ENCODE measurements around the gene C1QTNF1.
A peak's percentile ranks its signal among the peaks of the same experiment; 100 is the strongest.

The C1QTNF1 gene

GRCh38 chr17:79036181-79036580 lies 12.2 kb downstream of the C1QTNF1 start:
- Histone ChIP-seq H3K9me3 (ENCODE audit: control insufficient read depth in 2 of 2, low read length in 2 of 2) (no peaks in the 10 kb centered on the region), H3K27ac (ENCODE audit: low read length) (no peak overlapping the region), H3K36me3 (ENCODE audit: control insufficient read depth in 2 of 2, insufficient read depth in 2 of 2, low read length in 2 of 2) (no peaks in the 10 kb centered on the region), H3K9ac (ENCODE audit: low read length in 2 of 2) (no peak overlapping the region), H3K4me1 (ENCODE audit: control insufficient read depth, insufficient read depth, low read length) (peaks cover 28% of the 10 kb centered on the region), H3K27me3 (ENCODE audit: control insufficient read depth in 1 of 2, insufficient read depth in 2 of 2, low read length in 2 of 2) (no peaks in the 10 kb centered on the region), H3K4me3 (ENCODE audit: low read length in 2 of 2) (no peak overlapping the region)

GRCh38 chr17:79036596-79036995 lies 12.6 kb downstream of the C1QTNF1 start:
- Histone ChIP-seq H3K27ac (ENCODE audit: low read length) (no peak overlapping the region), H3K36me3 (ENCODE audit: control insufficient read depth in 2 of 2, insufficient read depth in 2 of 2, low read length in 2 of 2) (no peaks in the 10 kb centered on the region), H3K4me1 (ENCODE audit: control insufficient read depth, insufficient read depth, low read length) (peaks cover 28% of the 10 kb centered on the region), H3K4me3 (ENCODE audit: low read length in 2 of 2) (no peak overlapping the region), H3K9ac (ENCODE audit: low read length in 2 of 2) (no peak overlapping the region), H3K27me3 (ENCODE audit: control insufficient read depth in 1 of 2, insufficient read depth in 2 of 2, low read length in 2 of 2) (no peaks in the 10 kb centered on the region), H3K9me3 (ENCODE audit: control insufficient read depth in 2 of 2, low read length in 2 of 2) (no peaks in the 10 kb centered on the region)

GRCh38 chr17:79038545-79039135 lies 14.7 kb downstream of the C1QTNF1 start:
- H3K9ac ChIP-seq (ENCODE audit: low read length in 2 of 2) = no peak overlapping the region
- H3K36me3 ChIP-seq (ENCODE audit: control insufficient read depth in 2 of 2, insufficient read depth in 2 of 2, low read length in 2 of 2) = no peaks in the 10 kb centered on the region
- H3K4me1 ChIP-seq (ENCODE audit: control insufficient read depth, insufficient read depth, low read length) = peaks cover 19% of the 10 kb centered on the region
- no peak overlapping the region for H3K4me3 ChIP-seq (ENCODE audit: low read length in 2 of 2)
- H3K27me3 ChIP-seq (ENCODE audit: control insufficient read depth in 1 of 2, insufficient read depth in 2 of 2, low read length in 2 of 2) = no peaks in the 10 kb centered on the region
- H3K27ac ChIP-seq (ENCODE audit: low read length) = no peak overlapping the region
- H3K9me3 ChIP-seq (ENCODE audit: control insufficient read depth in 2 of 2, low read length in 2 of 2) = no peaks in the 10 kb centered on the region

- no peak overlapping the region for H3K27ac ChIP-seq (ENCODE audit: low read length)
Measured at GRCh38 chr17:79039171-79039570, 15.2 kb downstream of the C1QTNF1 start.

GRCh38 chr17:79039886-79040285 lies 15.9 kb downstream of the C1QTNF1 start:
- Histone ChIP-seq H3K27me3 (ENCODE audit: control insufficient read depth in 1 of 2, insufficient read depth in 2 of 2, low read length in 2 of 2) (no peaks in the 10 kb centered on the region), H3K27ac (ENCODE audit: low read length) (no peak overlapping the region), H3K4me3 (ENCODE audit: low read length in 2 of 2) (no peak overlapping the region), H3K36me3 (ENCODE audit: control insufficient read depth in 2 of 2, insufficient read depth in 2 of 2, low read length in 2 of 2) (peaks cover 0 to 5% of the 10 kb centered on the region in 2 donors), H3K4me1 (ENCODE audit: control insufficient read depth, insufficient read depth, low read length) (peaks cover 11% of the 10 kb centered on the region), H3K9me3 (ENCODE audit: control insufficient read depth in 2 of 2, low read length in 2 of 2) (no peaks in the 10 kb centered on the region), H3K9ac (ENCODE audit: low read length in 2 of 2) (no peak overlapping the region)

More at GRCh38 chr17:79039171-79039570, 15.2 kb downstream of the C1QTNF1 start:
- H3K4me1 ChIP-seq (ENCODE audit: control insufficient read depth, insufficient read depth, low read length) = peaks cover 15% of the 10 kb centered on the region
- no peak overlapping the region for H3K9ac ChIP-seq (ENCODE audit: low read length in 2 of 2)
- no peaks in the 10 kb centered on the region for H3K9me3 ChIP-seq (ENCODE audit: control insufficient read depth in 2 of 2, low read length in 2 of 2)
- H3K36me3 ChIP-seq (ENCODE audit: control insufficient read depth in 2 of 2, insufficient read depth in 2 of 2, low read length in 2 of 2) = no peaks in the 10 kb centered on the region
- H3K27me3 ChIP-seq (ENCODE audit: control insufficient read depth in 1 of 2, insufficient read depth in 2 of 2, low read length in 2 of 2) = no peaks in the 10 kb centered on the region
- H3K4me3 ChIP-seq (ENCODE audit: low read length in 2 of 2) = no peak overlapping the region

GRCh38 chr17:79041041-79041570 lies 17.1 kb downstream of the C1QTNF1 start:
- Histone ChIP-seq H3K36me3 (ENCODE audit: control insufficient read depth in 2 of 2, insufficient read depth in 2 of 2, low read length in 2 of 2) (peaks cover 0 to 5% of the 10 kb centered on the region in 2 donors), H3K27ac (ENCODE audit: low read length) (no peak overlapping the region), H3K27me3 (ENCODE audit: control insufficient read depth in 1 of 2, insufficient read depth in 2 of 2, low read length in 2 of 2) (no peaks in the 10 kb centered on the region), H3K9ac (ENCODE audit: low read length in 2 of 2) (no peak overlapping the region), H3K9me3 (ENCODE audit: control insufficient read depth in 2 of 2, low read length in 2 of 2) (no peaks in the 10 kb centered on the region), H3K4me3 (ENCODE audit: low read length in 2 of 2) (no peak overlapping the region), H3K4me1 (ENCODE audit: control insufficient read depth, insufficient read depth, low read length) (peaks cover 15% of the 10 kb centered on the region)

- H3K27ac ChIP-seq (ENCODE audit: low read length) = no peak overlapping the region
- peak overlapping the region in 1 of 2 donors; percentile 13 for H3K9ac ChIP-seq (ENCODE audit: low read length in 2 of 2)
- peaks cover 20% of the 10 kb centered on the region for H3K4me1 ChIP-seq (ENCODE audit: control insufficient read depth, insufficient read depth, low read length)
- H3K9me3 ChIP-seq (ENCODE audit: control insufficient read depth in 2 of 2, low read length in 2 of 2) = no peaks in the 10 kb centered on the region
- no peaks in the 10 kb centered on the region for H3K27me3 ChIP-seq (ENCODE audit: control insufficient read depth in 1 of 2, insufficient read depth in 2 of 2, low read length in 2 of 2)
- peaks cover 0 to 5% of the 10 kb centered on the region in 2 donors for H3K36me3 ChIP-seq (ENCODE audit: control insufficient read depth in 2 of 2, insufficient read depth in 2 of 2, low read length in 2 of 2)
- no peak overlapping the region for H3K4me3 ChIP-seq (ENCODE audit: low read length in 2 of 2)
Measured at GRCh38 chr17:79041723-79042420, 17.9 kb downstream of the C1QTNF1 start.

GRCh38 chr17:79042421-79043190 lies 18.6 kb downstream of the C1QTNF1 start:
- Histone ChIP-seq H3K36me3 (ENCODE audit: control insufficient read depth in 2 of 2, insufficient read depth in 2 of 2, low read length in 2 of 2) (peaks cover under 1 to 8% of the 10 kb centered on the region in 2 donors), H3K27me3 (ENCODE audit: control insufficient read depth in 1 of 2, insufficient read depth in 2 of 2, low read length in 2 of 2) (no peaks in the 10 kb centered on the region), H3K4me1 (ENCODE audit: control insufficient read depth, insufficient read depth, low read length) (peaks cover 20% of the 10 kb centered on the region), H3K4me3 (ENCODE audit: low read length in 2 of 2) (no peak overlapping the region), H3K9ac (ENCODE audit: low read length in 2 of 2) (no peak overlapping the region), H3K27ac (ENCODE audit: low read length) (no peak overlapping the region), H3K9me3 (ENCODE audit: control insufficient read depth in 2 of 2, low read length in 2 of 2) (no peaks in the 10 kb centered on the region)

- Histone ChIP-seq H3K9ac (ENCODE audit: low read length in 2 of 2) (no peak overlapping the region), H3K36me3 (ENCODE audit: control insufficient read depth in 2 of 2, insufficient read depth in 2 of 2, low read length in 2 of 2) (peaks cover 4 to 13% of the 10 kb centered on the region in 2 donors), H3K9me3 (ENCODE audit: control insufficient read depth in 2 of 2, low read length in 2 of 2) (no peaks in the 10 kb centered on the region), H3K27me3 (ENCODE audit: control insufficient read depth in 1 of 2, insufficient read depth in 2 of 2, low read length in 2 of 2) (no peaks in the 10 kb centered on the region), H3K27ac (ENCODE audit: low read length) (no peak overlapping the region), H3K4me3 (ENCODE audit: low read length in 2 of 2) (no peak overlapping the region), H3K4me1 (ENCODE audit: control insufficient read depth, insufficient read depth, low read length) (peaks cover 18% of the 10 kb centered on the region)
Measured at GRCh38 chr17:79043191-79043930, 19.4 kb downstream of the C1QTNF1 start.

GRCh38 chr17:79043931-79044320 lies 20.0 kb downstream of the C1QTNF1 start:
- H3K36me3 ChIP-seq (ENCODE audit: control insufficient read depth in 2 of 2, insufficient read depth in 2 of 2, low read length in 2 of 2) = peaks cover 4 to 13% of the 10 kb centered on the region in 2 donors
- no peak overlapping the region for H3K9ac ChIP-seq (ENCODE audit: low read length in 2 of 2)
- H3K4me3 ChIP-seq (ENCODE audit: low read length in 2 of 2) = no peak overlapping the region
- peaks cover 18% of the 10 kb centered on the region for H3K4me1 ChIP-seq (ENCODE audit: control insufficient read depth, insufficient read depth, low read length)
- no peak overlapping the region for H3K27ac ChIP-seq (ENCODE audit: low read length)
- no peaks in the 10 kb centered on the region for H3K27me3 ChIP-seq (ENCODE audit: control insufficient read depth in 1 of 2, insufficient read depth in 2 of 2, low read length in 2 of 2)
- no peaks in the 10 kb centered on the region for H3K9me3 ChIP-seq (ENCODE audit: control insufficient read depth in 2 of 2, low read length in 2 of 2)
